ENCODE results near the gene SAFB.

Gene SAFB

GRCh38 chr19:5671600-5671999 lies 48.7 kb downstream of the SAFB start:
- no peak for DNase-seq

DNA sequence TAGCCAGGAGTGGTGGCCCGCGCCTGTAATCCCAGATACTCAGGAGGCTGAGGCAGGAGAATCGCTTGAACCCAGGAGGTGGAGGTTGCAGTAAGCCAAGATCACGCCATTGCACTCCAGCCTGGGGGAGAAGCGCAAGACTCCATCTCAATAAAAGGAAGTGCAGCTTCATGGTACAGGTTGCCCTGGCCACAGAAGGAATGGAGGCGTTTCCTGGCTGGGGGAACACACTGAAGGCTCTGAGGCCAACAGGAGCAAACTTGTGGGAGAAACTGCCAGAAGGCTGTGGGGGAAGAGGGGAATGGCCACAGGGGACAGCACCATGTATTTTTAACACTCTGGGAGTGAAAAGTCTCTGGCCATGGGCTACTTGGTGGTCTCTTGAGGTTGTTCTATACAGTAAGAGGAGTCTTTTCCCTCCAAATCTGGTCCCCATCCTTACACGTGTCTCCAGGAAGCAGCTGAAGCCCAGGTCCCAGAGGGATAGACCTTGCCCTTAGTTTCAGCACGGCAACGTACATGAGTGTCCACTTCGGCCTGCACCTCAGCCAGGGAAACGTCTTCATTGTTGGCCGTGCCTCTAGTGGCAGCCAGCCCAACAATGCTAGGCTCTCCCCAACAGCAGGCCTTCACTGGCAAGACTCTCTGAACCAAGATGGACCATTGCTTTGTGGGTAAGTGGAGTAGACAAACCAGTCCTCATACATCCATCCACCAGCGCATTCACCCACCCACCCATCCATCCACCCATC lies 50.0 kb downstream of the SAFB start:
- no peak for DNase-seq

DNA sequence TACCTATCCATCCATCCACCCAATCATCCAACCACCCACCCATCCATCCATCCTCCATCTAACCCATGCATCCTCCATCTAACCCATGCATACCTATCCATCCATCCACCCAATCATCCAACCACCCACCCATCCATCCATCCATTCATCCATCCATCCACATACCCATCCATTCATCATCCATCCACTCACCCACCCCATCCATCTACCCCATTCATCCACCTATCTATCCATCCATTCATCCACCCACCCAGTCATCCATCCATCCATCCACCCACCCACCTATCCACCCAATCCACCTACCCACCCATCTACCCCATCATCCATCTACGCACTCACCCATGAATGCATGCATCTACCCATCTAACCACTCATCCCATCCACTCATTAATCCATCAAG lies 50.9 kb downstream of the SAFB start:
- no peak for DNase-seq

DNA sequence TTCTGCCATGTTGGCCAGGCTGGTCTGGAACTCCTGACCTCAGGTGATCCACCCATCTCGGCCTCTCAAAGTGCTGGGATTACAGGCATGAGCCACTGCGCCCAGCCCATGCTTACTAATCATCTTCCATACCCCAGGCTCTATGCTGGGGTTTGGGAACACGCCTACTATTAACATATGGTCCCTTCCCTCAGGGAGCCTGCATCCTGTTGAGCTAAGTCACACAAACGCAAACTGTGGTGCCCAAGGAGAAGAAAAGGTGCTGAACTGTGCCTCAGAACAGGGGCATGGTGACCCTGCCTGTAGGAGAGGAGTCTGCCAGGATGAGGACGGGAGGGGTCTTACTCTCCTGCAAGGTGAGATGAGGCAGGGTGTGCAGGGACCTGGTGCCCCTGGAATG lies 51.8 kb downstream of the SAFB start:
- no peak for DNase-seq

DNA sequence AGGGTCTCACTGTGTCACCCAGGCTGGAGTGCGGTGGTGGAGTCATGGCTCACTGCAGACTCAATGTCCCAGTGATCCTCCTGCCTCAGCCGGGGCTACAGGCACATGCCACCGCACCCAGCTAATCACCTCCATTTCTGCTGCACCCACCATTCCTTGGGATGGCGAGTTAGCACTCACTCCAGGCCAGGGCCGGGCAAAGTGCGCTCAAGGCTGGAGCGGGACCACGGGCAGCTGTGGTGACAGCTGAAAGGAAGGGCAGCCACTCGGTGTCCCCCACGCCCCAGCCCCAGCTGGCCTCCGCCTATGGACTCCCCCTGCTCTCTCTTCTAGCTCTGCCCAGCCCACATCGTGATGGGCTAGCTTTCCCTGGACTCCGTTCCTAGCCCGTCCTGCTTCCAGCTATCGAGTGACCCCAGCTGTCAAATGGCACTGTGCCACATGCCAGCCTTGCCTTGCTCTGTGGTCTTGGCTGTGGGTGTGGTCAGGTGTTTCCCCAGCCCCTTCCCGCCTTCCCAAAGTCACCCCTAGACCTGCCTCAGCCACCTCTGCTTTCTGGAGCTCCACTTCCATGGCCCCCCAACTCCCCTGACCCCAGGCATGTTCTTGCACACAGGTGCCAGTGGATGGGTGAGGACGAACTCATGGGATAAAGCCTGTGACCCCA lies 53.4 kb downstream of the SAFB start:
- no peak for DNase-seq

DNA sequence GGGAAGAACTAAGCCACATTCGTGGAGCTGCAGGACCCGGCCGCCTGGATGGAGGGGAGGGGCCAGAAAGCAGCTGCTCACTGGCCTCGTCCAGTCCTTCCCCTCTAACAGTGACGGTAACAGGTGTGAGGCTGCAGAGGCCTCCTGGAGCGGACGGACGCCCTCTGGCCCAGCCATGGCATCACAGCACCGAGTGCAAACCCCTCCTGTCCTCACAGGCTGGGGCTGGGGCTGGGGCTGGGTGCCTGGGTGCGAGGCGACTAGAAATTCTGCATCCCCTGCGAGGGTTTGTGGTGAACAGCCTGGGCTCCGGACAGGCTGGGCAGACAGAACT lies 53.9 kb downstream of the SAFB start:
- DNase-seq: no peak

DNA sequence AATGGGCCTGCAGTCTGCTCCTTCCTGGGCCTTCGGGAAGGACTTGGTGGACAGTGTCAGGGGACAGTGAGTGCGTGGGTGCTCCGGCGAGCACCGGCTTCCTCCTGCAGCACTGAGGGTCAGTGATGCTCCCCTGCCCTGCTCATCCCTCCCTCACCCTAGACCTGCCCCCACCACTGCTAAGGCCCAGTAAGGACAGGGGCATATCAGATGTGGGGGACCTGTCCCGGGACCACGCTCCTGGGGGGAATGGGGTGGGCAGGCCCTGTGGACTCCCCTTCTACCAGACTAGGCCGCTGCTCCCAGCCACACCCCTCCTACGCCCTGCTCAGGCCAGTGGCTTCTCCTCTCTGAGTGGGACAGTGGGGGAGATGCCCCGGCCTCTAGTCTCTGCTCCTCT lies 54.3 kb downstream of the SAFB start:
- no peak for DNase-seq

- DNase-seq: no peak
Measured at GRCh38 chr19:5677580-5677979, 54.7 kb downstream of the SAFB start.

DNA sequence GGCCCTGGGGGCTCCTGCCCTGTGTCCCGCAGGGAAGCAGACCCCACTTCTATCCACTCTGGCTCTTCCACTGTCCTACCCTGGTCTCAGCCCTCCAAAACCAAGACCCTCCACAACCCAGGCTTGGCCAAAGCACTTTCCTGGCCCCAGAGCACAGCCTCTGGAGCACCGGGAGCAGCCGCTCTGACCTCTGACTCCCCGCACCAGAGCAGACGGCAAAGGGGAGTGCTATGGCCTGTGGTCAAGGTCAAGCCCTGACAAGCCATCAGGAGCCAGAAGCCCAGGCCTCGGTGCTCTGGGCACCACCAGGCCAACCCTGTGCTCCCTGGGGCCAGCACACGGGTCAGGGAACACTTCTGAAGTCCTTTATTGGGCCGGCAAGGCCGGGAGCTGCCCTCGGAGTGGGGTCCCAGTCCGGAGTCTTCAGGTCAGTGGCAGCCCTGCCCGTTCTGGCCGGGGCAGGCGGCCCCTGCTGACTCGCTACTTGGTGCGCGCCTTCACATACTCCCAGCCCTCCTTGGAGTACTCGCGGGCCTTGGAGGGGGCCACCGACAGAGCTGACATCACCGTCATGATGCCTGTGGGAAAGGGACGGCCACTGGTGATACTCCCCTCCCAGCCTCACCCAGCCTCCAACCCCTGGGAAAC lies 55.3 kb downstream of the SAFB start:
- DNase-seq: no peak

GRCh38 chr19:5679289-5680083 lies 56.6 kb downstream of the SAFB start:
- no peak for DNase-seq

DNA sequence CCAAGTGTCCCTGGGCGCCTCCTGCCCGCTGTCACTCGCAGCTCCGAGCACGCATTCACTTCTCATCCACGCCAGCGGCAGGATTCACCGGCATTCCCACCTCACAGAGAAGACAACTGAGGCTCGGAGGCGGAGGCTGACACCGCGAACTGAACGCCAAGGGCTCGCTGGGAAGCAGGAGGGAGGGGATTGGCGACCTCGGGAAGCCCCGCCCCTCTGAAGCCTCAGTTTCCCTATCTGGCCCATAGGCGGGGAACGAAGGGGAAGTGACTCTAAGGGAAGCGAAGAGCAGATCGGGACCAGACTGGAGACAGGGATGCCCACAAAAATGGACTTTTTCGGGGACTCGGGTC lies 57.2 kb downstream of the SAFB start:
- no peak for DNase-seq

DNA sequence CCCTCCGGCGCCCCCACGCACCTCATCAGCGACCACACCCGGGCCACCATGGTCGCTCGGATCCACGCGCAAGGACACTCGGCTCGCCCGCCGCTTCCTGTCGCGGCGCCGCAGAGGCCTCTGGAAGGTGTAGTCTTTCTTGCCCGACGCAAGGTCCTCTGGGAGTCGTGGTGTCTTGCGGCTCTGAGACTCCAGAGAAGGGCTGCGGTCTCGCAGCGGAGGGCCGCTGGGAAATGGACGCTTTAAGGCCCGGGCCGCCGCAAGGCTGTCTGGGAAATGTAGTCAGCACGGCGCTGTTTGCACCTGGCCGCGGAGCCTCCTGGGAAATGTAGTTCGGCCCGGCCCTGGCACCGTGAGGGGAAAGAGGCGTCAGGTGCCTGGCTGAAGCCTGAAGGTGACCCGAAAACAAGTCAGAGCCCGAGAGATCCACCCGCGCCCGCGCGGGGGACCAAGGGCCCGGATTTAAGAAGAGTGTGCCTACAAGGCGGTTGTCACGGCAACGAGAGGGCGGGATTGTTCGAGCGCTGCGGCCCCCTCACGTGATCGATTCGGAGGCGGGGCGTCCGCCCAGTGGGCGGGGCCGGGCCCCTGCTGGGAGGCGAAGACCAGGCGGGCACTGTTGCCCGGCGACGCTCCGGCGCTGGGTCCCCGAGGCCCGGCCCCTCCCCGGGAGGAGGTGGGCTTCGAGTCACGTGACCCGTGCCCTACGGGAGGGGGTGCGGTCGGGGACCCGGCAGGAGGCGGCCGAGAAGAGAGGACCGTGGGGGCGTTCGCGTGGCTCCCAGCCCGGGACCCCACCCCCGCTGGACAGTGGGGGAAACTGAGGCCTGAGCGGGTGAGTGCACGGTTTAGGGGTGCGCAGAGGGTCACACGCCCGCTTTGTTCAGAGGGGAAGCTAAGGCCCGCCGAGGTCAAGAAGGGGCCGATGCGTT lies 57.8 kb downstream of the SAFB start, which contains the start of the genes HSD11B1L and MICOS13:
TSS of gene HSD11B1L (plus strand) at position 591 of the 932 bp plus-strand sequence. CDS start 3,806 bp downstream, outside the sequence.
TSS of gene MICOS13 (minus strand) at position 80 of the 932 bp plus-strand sequence. CDS start at position 50, 30 bp downstream.
- DNase-seq: peak; percentile 96

DNA sequence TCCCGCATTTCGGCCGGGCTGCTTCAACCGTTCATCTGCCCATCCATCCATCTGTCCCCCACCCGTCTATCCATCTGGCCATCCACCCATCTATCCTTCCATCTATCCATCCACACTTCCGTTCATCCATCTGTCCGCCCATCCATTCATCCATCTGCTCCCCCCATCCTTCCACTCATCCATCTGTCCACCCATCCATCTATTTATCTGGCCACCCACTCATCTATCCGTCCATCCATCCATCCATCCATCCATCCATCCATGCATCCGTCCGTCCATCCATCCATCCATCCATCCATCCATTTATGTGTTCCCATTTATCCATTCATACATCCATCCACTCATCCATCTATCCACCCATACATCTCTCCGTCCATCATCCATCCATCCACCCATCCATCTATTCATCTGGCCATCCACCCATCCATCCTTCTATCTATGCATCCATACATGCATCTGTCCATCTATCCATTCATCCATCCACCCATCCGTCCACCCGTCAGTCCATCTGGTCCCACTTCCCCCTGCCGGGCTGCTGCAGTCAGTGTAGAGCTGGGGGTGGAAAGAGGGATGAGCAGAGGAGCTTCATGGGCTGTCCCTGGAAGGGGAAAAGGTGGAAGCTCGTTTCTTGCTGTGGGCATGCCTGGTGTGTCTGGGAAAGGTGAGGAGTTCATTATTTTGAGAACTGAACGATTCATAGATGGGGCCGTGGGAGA lies 58.7 kb downstream of the SAFB start:
- DNase-seq: no peak

DNA sequence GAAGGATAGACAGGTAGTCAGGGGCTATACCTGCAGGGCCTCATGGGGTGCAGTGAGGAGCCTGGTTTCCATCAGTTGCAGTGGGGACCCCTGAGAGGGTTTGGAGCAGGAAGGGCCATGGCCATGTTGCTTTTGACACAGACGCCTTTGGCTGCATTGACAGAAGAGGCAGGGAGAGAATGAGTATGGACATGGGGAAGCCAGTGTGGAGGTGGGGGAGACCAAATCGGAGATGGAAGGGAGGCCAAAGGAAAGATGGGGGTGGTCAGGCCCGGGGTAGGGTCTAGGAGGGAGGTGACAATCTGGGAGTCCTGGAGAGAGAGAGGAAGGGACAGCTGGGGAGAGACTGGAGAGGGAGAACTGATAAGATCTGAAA lies 59.2 kb downstream of the SAFB start:
- DNase-seq: no peak

DNA sequence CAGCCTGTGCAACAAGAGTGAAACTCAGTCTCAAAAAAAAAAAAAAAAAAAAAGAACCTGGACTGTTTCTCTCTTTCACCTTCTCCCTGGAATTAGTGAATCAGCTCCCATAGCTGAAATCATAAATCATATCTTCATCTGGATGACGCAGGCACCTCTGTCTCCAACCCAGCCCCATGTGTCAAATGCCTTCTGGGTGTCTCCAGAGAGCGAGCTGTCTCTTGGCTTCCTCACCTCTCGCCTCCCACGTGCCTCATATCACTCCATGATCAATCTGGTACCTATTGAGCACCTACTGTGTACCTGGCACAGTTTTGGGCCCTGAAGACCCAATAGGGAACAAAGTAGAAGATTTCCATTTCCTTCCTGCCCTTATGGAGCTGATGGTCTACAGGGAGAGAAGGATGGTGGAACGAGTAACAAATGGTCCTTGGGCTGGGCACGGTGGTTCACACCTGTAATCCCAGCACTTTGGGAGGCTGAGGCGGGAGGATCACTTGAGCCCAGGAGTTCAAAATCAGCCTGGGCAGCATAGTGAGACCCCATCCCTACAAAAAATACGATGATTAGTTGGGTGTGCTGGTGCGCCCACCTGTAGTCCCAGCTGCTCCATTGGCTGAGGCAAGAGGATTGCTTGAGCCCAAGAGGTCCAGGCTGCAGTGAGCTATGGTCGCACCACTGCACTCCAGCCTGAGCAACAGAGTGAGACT lies 60.4 kb downstream of the SAFB start:
- DNase-seq: no peak

DNA sequence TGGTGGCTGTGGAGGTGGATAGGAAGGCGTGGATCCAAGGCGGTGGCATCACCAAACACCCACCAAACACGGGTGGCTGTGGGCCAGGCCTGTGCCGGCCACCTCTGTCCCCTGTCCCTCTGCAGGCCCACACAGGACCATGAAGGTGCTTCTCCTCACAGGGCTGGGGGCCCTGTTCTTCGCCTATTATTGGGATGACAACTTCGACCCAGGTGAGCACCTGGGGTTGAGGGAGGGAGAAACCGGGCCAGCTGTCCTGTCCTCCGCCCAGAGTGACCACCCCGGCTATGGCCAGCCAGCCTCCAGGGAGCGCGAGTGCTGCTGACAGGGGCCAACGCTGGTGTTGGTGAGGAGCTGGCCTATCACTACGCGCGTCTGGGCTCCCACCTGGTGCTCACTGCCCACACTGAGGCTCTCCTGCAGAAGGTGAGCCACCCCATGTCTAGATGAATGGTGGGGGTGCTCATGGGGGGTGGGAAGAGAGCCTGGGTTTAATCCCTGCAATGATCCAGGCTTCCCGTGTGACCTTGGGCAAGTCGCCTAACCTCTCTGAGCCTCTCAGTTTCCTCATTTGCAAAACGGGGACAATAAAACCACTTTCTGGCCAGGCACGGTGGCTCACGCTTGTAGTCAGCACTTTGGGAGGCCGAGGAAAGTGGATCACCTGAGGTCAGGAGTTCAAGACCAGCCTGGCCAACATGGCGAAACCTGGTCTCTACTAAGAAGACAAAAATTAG lies 62.0 kb downstream of the SAFB start:
- DNase-seq: no peak

- no peak for DNase-seq
Measured at GRCh38 chr19:5686326-5686646, 63.4 kb downstream of the SAFB start.

DNA sequence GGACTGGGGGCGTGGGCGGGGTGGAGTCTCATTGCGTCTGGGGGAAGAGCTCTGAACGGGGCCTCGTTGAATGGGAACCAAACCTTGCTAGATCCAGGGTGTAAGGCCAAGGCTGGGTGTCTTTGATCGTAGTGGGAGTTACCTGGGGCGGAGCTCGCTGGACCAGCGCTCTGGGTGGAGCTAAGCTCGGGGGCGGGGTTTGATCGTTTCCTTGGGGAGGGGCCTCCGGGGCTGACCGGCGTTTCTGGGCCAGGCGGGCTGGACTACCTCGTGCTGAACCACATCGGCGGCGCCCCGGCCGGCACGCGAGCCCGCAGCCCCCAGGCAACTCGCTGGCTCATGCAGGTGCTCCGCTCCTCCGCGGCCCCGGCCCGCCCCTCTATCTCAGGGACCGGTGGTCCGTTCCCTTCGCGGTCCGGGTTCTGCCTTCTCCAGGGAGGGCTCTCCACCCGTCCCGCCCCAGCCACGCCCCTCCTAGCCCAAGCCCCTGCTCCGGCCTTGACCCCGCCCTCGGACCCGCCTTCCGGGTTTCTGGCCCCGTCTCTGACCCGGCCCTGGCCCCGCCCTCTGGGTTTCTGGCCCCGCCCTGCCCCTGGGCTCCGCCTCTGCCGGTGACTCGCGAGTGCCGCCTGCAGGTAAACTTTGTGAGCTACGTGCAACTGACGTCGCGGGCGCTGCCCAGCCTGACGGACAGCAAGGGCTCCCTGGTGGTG lies 63.9 kb downstream of the SAFB start:
- peak; percentile 90 for DNase-seq

- no peak for DNase-seq
Measured at GRCh38 chr19:5687360-5688198, 64.7 kb downstream of the SAFB start.

All from GOT3 (cell line).